MM.1S (cell line): ENCODE measurements around the gene STARD10.

Source experiments
- DNase-seq: peaks from one replicate; pipeline ENCODE4 v3.0.0-alpha.2; 2015
- H2AFZ ChIP-seq: fragments of 300-600 bp; sonication (generic); 2 replicates; pipeline ENCODE4 v1.6.0; 2016; ENCODE audit warnings: antibody characterized with exemption, low read length
- H3F3A ChIP-seq: fragments of 300-600 bp; sonication (generic); 2 replicates; pipeline ENCODE4 v1.6.1; 2016; ENCODE audit warnings: mild to moderate bottlenecking, antibody characterized with exemption, low read length, moderate library complexity, mixed read lengths; ENCODE audit not compliant: insufficient read depth
- H3K27ac ChIP-seq: fragments of 300-600 bp; sonication (generic); 2 replicates; pipeline ENCODE4 v1.5.1; 2016; ENCODE audit warnings: mild to moderate bottlenecking, low read length
- H3K27me3 ChIP-seq: fragments of 300-600 bp; sonication (generic); replicated peaks from 2 replicates; pipeline ENCODE4 v1.6.0; 2016; ENCODE audit warnings: low read length; ENCODE audit not compliant: insufficient read depth
- H3K36me3 ChIP-seq: fragments of 300-600 bp; sonication (generic); replicated peaks from 2 replicates; pipeline ENCODE4 v1.6.1; 2016; ENCODE audit warnings: mild to moderate bottlenecking, low read length, mixed read lengths; ENCODE audit not compliant: insufficient read depth
- H3K4me1 ChIP-seq: fragments of 300-600 bp; sonication (generic); 2 replicates; pipeline ENCODE4 v1.6.1; 2016; ENCODE audit warnings: low read length, mixed read lengths
- H3K4me2 ChIP-seq: fragments of 300-600 bp; sonication (generic); 2 replicates; pipeline ENCODE4 v1.6.0; 2016; ENCODE audit warnings: low read depth, low read length
- H3K4me3 ChIP-seq: fragments of 300-600 bp; sonication (generic); 2 replicates; pipeline ENCODE4 v1.5.1; 2016; ENCODE audit warnings: low read length, mixed read lengths
- H3K79me2 ChIP-seq: fragments of 300-600 bp; sonication (generic); 2 replicates; pipeline ENCODE4 v1.6.1; 2016; ENCODE audit warnings: mixed run types, low read length, mixed read lengths
- H3K9ac ChIP-seq: fragments of 300-600 bp; sonication (generic); 2 replicates; pipeline ENCODE4 v1.6.1; 2016; ENCODE audit warnings: low read length, mixed read lengths
- H3K9me2 ChIP-seq: fragments of 300-600 bp; sonication (generic); replicated peaks from 2 replicates; pipeline ENCODE4 v1.6.1; 2016; ENCODE audit warnings: mild to moderate bottlenecking, low read length, mixed read lengths; ENCODE audit not compliant: insufficient read depth
- H3K9me3 ChIP-seq: fragments of 300-600 bp; sonication (generic); replicated peaks from 2 replicates; pipeline ENCODE4 v1.6.1; 2016; ENCODE audit warnings: mild to moderate bottlenecking, low read length, mixed read lengths; ENCODE audit not compliant: insufficient read depth
- H4K20me1 ChIP-seq: fragments of 300-600 bp; sonication (generic); 2 replicates; pipeline ENCODE4 v1.6.1; 2016; ENCODE audit warnings: mild to moderate bottlenecking, low read length, moderate library complexity, mixed read lengths; ENCODE audit not compliant: insufficient read depth
- CTCF ChIP-seq: fragments of 300-600 bp; sonication (generic); IDR thresholded peaks from 2 replicates; pipeline ENCODE4 v1.5.1; 2016; ENCODE audit warnings: antibody characterized with exemption, low read length, mixed read lengths
- EZH2 ChIP-seq: fragments of 300-600 bp; sonication (generic); optimal IDR thresholded peaks from 2 replicates; pipeline ENCODE3; 2017; ENCODE audit warnings: low read depth, mild to moderate bottlenecking, antibody characterized with exemption, low read length, mixed read lengths
- EZH2phosphoT487 ChIP-seq: fragments of 300-600 bp; sonication (generic); IDR thresholded peaks from 2 replicates; pipeline ENCODE4 v1.6.1; 2018; ENCODE audit warnings: antibody characterized with exemption, low read length

The STARD10 gene

GRCh38 chr11:72769680-72770079 is 24.2 kb downstream of the STARD10 start:
- Histone ChIP-seq H3F3A (no peaks in the 10 kb centered on the region), H3K4me2 (no peak overlapping the region), H3K27ac (no peak overlapping the region), H3K27me3 (no peaks in the 10 kb centered on the region), H3K4me3 (no peak overlapping the region), H4K20me1 (no peaks in the 10 kb centered on the region), H3K9me3 (no peaks in the 10 kb centered on the region), H2AFZ (no peak overlapping the region), H3K36me3 (no peaks in the 10 kb centered on the region), H3K4me1 (no peaks in the 10 kb centered on the region), H3K9me2 (no peaks in the 10 kb centered on the region), H3K9ac (no peak overlapping the region), H3K79me2 (no peaks in the 10 kb centered on the region)
- no peak for DNase-seq
- TF ChIP-seq EZH2phosphoT487, result no peak
- TF ChIP-seq EZH2, result no peak
- no peak for TF ChIP-seq CTCF

DNA sequence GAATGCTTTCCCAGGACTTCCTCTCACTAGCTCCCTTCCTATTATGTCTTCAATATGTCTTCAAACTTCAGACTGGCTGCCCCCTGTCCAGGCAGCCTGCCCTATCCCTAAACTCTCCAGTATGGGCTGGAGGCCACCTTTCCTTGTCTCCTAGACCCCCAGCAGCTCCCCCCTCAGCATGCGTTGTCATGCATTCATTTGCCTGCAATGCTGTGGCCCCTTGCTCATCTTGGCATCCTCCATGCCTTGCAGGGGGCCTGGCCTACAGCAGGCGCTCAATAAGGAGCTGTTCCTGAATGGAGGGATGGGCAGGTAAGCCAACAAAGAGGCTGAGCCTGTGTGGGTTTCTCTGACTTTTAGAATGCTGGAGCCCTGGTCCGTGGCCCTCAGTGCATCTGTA is 25.3 kb downstream of the STARD10 start:
- Histone ChIP-seq H3K27ac (no peak overlapping the region), H3K79me2 (no peaks in the 10 kb centered on the region), H3F3A (no peaks in the 10 kb centered on the region), H3K36me3 (no peaks in the 10 kb centered on the region), H2AFZ (no peak overlapping the region), H3K4me2 (no peak overlapping the region), H3K9me3 (no peaks in the 10 kb centered on the region), H4K20me1 (no peaks in the 10 kb centered on the region), H3K9ac (no peak overlapping the region), H3K9me2 (no peaks in the 10 kb centered on the region), H3K27me3 (no peaks in the 10 kb centered on the region), H3K4me3 (no peak overlapping the region), H3K4me1 (no peaks in the 10 kb centered on the region)
- TF ChIP-seq EZH2phosphoT487 (no peak), EZH2 (no peak), CTCF (no peak)
- DNase-seq, result no peak

DNA sequence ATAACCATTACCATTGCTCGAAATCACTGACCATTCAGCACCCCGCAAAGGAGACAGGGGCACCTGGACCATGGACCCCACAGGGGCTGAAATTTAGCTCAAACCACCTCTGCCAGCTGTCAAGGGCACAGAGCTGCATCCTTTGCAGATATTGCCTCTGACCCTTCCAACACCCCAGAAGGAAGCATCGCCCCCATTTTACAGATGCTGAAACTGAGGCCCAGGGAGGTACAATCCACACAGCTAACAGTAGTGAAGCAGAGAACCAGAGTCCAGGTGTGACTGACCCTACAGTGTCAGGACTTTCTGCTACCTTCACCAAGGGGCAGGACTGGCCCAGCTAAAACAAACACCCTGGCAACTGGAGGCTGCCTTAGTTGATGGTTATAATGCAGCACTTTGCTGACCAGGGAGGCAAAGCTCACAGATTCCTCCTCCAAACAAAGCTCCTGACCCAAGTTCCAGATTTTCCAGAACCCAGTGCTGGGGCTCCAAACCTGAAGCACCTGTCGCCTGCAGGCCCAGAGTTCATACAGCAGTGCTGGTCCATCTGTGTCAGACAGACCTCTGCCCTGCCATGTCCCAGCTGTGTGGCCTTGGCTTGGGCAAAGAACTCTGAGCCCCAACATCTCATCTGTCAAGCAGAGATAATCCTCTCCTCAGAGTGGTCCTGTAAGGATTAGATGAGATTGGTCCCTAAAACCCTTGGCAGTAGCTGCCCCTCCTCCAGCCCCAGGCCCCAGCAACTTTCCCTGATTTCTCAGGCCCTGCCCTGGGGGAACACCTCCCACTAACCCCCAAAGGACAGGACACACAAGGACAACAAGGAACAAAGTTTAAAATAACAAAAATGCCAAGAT is 26.4 kb downstream of the STARD10 start:
- 0 out of 2 replicates have a peak, but pooled peaks cover 6% of the 10 kb centered on the region for H3K4me1 ChIP-seq
- no peaks in the 10 kb centered on the region for H4K20me1 ChIP-seq
- no peaks in the 10 kb centered on the region for H3K9me2 ChIP-seq
- no peak overlapping the region for H3K4me2 ChIP-seq
- H3K36me3 ChIP-seq, result no peaks in the 10 kb centered on the region
- H3K4me3 ChIP-seq, result no peak overlapping the region
- no peaks in the 10 kb centered on the region for H3F3A ChIP-seq
- H3K79me2 ChIP-seq, result no peaks in the 10 kb centered on the region
- H3K9me3 ChIP-seq, result no peaks in the 10 kb centered on the region
- H3K27me3 ChIP-seq, result no peaks in the 10 kb centered on the region
- no peak overlapping the region for H3K9ac ChIP-seq
- no peak for TF ChIP-seq EZH2phosphoT487
- no peak for TF ChIP-seq EZH2
- TF ChIP-seq CTCF, result no peak
- DNase-seq, result no peak
- H3K27ac ChIP-seq, result no peak overlapping the region
- no peak overlapping the region for H2AFZ ChIP-seq
